ENCODE data around the gene CFAP99.
A peak's percentile ranks its signal among the peaks of the same experiment; 100 is the strongest.

CFAP99 gene

GRCh38 chr4:2417226-2417764 is 1.5 kb upstream of the CFAP99 start:
- DNase-seq (ENCODE audit: insufficient read length, low spot score) (no peak), FAIRE-seq (no peak)
- TF ChIP-seq POU2F2 (IDR thresholded peaks at IDR 0.05; ENCODE audit: low read depth, low read length) (no peak), PAX5 (IDR thresholded peaks at IDR 0.05; ENCODE audit: insufficient read depth, low read length, severe bottlenecking) (no peak), POLR2AphosphoS5 (IDR thresholded peaks at IDR 0.05; ENCODE audit: low read depth, low read length) (no peak), POLR2A (IDR thresholded peaks at IDR 0.05; ENCODE audit: low read depth, low read length) (no peak), TAF1 (IDR thresholded peaks at IDR 0.05; ENCODE audit: low read depth, low read length) (no peak), SPI1 (IDR thresholded peaks at IDR 0.05; ENCODE audit: low read depth, low read length) (no peak)

- no peak for FAIRE-seq
- TF ChIP-seq POU2F2 (IDR thresholded peaks at IDR 0.05; ENCODE audit: low read depth, low read length), result no peak
- no peak for TF ChIP-seq SPI1 (IDR thresholded peaks at IDR 0.05; ENCODE audit: low read depth, low read length)
- TF ChIP-seq POLR2AphosphoS5 (IDR thresholded peaks at IDR 0.05; ENCODE audit: low read depth, low read length), result no peak
- no peak for TF ChIP-seq PAX5 (IDR thresholded peaks at IDR 0.05; ENCODE audit: insufficient read depth, low read length, severe bottlenecking)
- TF ChIP-seq POLR2A (IDR thresholded peaks at IDR 0.05; ENCODE audit: low read depth, low read length), result no peak
- TF ChIP-seq TAF1 (IDR thresholded peaks at IDR 0.05; ENCODE audit: low read depth, low read length), result no peak
- peak; percentile 42 for DNase-seq (ENCODE audit: insufficient read length, low spot score)
These were observed 748 bp upstream of the CFAP99 start, which contains the start of gene ZFYVE28 for GRCh38 chr4:2417765-2418649. Gene ZFYVE28 (minus strand): TSS chr4:2418645. CDS start chr4:2418323, 322 bp downstream.

GRCh38 chr4:2419814-2420213 is 1.1 kb downstream of the CFAP99 start:
- TF ChIP-seq PAX5 (IDR thresholded peaks at IDR 0.05; ENCODE audit: insufficient read depth, low read length, severe bottlenecking) (no peak), POLR2AphosphoS5 (IDR thresholded peaks at IDR 0.05; ENCODE audit: low read depth, low read length) (no peak), TAF1 (IDR thresholded peaks at IDR 0.05; ENCODE audit: low read depth, low read length) (no peak), SPI1 (IDR thresholded peaks at IDR 0.05; ENCODE audit: low read depth, low read length) (no peak), POU2F2 (IDR thresholded peaks at IDR 0.05; ENCODE audit: low read depth, low read length) (no peak), POLR2A (IDR thresholded peaks at IDR 0.05; ENCODE audit: low read depth, low read length) (no peak)

GRCh38 chr4:2421928-2422327 is 3.2 kb downstream of the CFAP99 start:
- TF ChIP-seq TAF1 (IDR thresholded peaks at IDR 0.05; ENCODE audit: low read depth, low read length), result no peak
- no peak for TF ChIP-seq POLR2A (IDR thresholded peaks at IDR 0.05; ENCODE audit: low read depth, low read length)
- no peak for TF ChIP-seq PAX5 (IDR thresholded peaks at IDR 0.05; ENCODE audit: insufficient read depth, low read length, severe bottlenecking)
- no peak for TF ChIP-seq SPI1 (IDR thresholded peaks at IDR 0.05; ENCODE audit: low read depth, low read length)
- no peak for TF ChIP-seq POU2F2 (IDR thresholded peaks at IDR 0.05; ENCODE audit: low read depth, low read length)
- no peak for TF ChIP-seq POLR2AphosphoS5 (IDR thresholded peaks at IDR 0.05; ENCODE audit: low read depth, low read length)
- no peak for FAIRE-seq
- no peak for DNase-seq (ENCODE audit: insufficient read length, low spot score)

More at GRCh38 chr4:2419814-2420213, 1.1 kb downstream of the CFAP99 start:
- FAIRE-seq, result no peak
- DNase-seq (ENCODE audit: insufficient read length, low spot score), result no peak

- FAIRE-seq (no peak), DNase-seq (ENCODE audit: insufficient read length, low spot score) (no peak)
- TF ChIP-seq SPI1 (IDR thresholded peaks at IDR 0.05; ENCODE audit: low read depth, low read length) (no peak), POLR2A (IDR thresholded peaks at IDR 0.05; ENCODE audit: low read depth, low read length) (no peak), POLR2AphosphoS5 (IDR thresholded peaks at IDR 0.05; ENCODE audit: low read depth, low read length) (no peak), TAF1 (IDR thresholded peaks at IDR 0.05; ENCODE audit: low read depth, low read length) (no peak), POU2F2 (IDR thresholded peaks at IDR 0.05; ENCODE audit: low read depth, low read length) (no peak), PAX5 (IDR thresholded peaks at IDR 0.05; ENCODE audit: insufficient read depth, low read length, severe bottlenecking) (no peak)
These were observed 4.3 kb downstream of the CFAP99 start for GRCh38 chr4:2423066-2423465.

- TF ChIP-seq POLR2AphosphoS5 (IDR thresholded peaks at IDR 0.05; ENCODE audit: low read depth, low read length) (no peak), POLR2A (IDR thresholded peaks at IDR 0.05; ENCODE audit: low read depth, low read length) (no peak)
- no peak for FAIRE-seq
- no peak for DNase-seq (ENCODE audit: insufficient read length, low spot score)
These were observed 4.9 kb downstream of the CFAP99 start for GRCh38 chr4:2423695-2424094.

- TF ChIP-seq TAF1 (IDR thresholded peaks at IDR 0.05; ENCODE audit: low read depth, low read length) (no peak), POLR2A (IDR thresholded peaks at IDR 0.05; ENCODE audit: low read depth, low read length) (no peak), POU2F2 (IDR thresholded peaks at IDR 0.05; ENCODE audit: low read depth, low read length) (no peak), SPI1 (IDR thresholded peaks at IDR 0.05; ENCODE audit: low read depth, low read length) (no peak), PAX5 (IDR thresholded peaks at IDR 0.05; ENCODE audit: insufficient read depth, low read length, severe bottlenecking) (no peak)
- no peak for FAIRE-seq
- DNase-seq (ENCODE audit: insufficient read length, low spot score), result no peak
These were observed 5.8 kb downstream of the CFAP99 start for GRCh38 chr4:2424581-2424980.

GRCh38 chr4:2425386-2426068 is 6.8 kb downstream of the CFAP99 start:
- TF ChIP-seq PAX5 (IDR thresholded peaks at IDR 0.05; ENCODE audit: insufficient read depth, low read length, severe bottlenecking) (no peak), POLR2A (IDR thresholded peaks at IDR 0.05; ENCODE audit: low read depth, low read length) (no peak), TAF1 (IDR thresholded peaks at IDR 0.05; ENCODE audit: low read depth, low read length) (no peak), POLR2AphosphoS5 (IDR thresholded peaks at IDR 0.05; ENCODE audit: low read depth, low read length) (no peak), POU2F2 (IDR thresholded peaks at IDR 0.05; ENCODE audit: low read depth, low read length) (no peak), SPI1 (IDR thresholded peaks at IDR 0.05; ENCODE audit: low read depth, low read length) (no peak)
- FAIRE-seq (no peak), DNase-seq (ENCODE audit: insufficient read length, low spot score) (no peak)

GRCh38 chr4:2426069-2426397 is 7.3 kb downstream of the CFAP99 start:
- TF ChIP-seq POU2F2 (IDR thresholded peaks at IDR 0.05; ENCODE audit: low read depth, low read length) (no peak), PAX5 (IDR thresholded peaks at IDR 0.05; ENCODE audit: insufficient read depth, low read length, severe bottlenecking) (no peak), POLR2A (IDR thresholded peaks at IDR 0.05; ENCODE audit: low read depth, low read length) (no peak), SPI1 (IDR thresholded peaks at IDR 0.05; ENCODE audit: low read depth, low read length) (no peak), TAF1 (IDR thresholded peaks at IDR 0.05; ENCODE audit: low read depth, low read length) (no peak), POLR2AphosphoS5 (IDR thresholded peaks at IDR 0.05; ENCODE audit: low read depth, low read length) (no peak)
- no peak for FAIRE-seq
- DNase-seq (ENCODE audit: insufficient read length, low spot score), result no peak
